ENCODE results near the gene LYL1. TPM values are rescaled to one million over a fixed set of nuclear protein-coding genes. Genes with fewer than 3 reads are reported as not detected.

The LYL1 gene
- total RNA-seq, 1 experiment from 2014 or later, result 0.59 TPM

GRCh38 chr19:13095393-13095784 is 7.3 kb downstream of the LYL1 start:
- no TSS peak for BruUV-seq (replicated peaks)
- no peaks in the 10 kb centered on the region for H3K9me3 ChIP-seq
- Mint-ChIP-seq H3K27me3 (ENCODE audit: insufficient read depth, unreplicated experiment) (peaks cover 4% of the 10 kb centered on the region), H3K4me3 (ENCODE audit: unreplicated experiment) (no peak overlapping the region), H3K27ac (ENCODE audit: unreplicated experiment) (no peak overlapping the region), H3K9me3 (ENCODE audit: unreplicated experiment) (no peaks in the 10 kb centered on the region), H3K36me3 (ENCODE audit: insufficient read depth, unreplicated experiment) (no peaks in the 10 kb centered on the region), H3K4me1 (ENCODE audit: low read depth, unreplicated experiment) (peaks cover 7% of the 10 kb centered on the region)
- ChIA-PET POLR2A (no interaction called here), CTCF (interaction anchor here (0.7 to 4.3 kb wide), 4 partner anchors 117 to 146 kb away, joined by 3 to 64 read pairs (median 20); no protein-coding TSS in a partner anchor)
- TF ChIP-seq CTCF (IDR thresholded peaks at IDR 0.05; ENCODE audit: insufficient read depth in 1 of 2, low read depth in 1 of 2, low read length in 1 of 2, severe bottlenecking in 1 of 2, unreplicated experiment in 1 of 2), result no peak
- intact Hi-C loops (cut with micrococcal nuclease; ENCODE audit: unreplicated experiment), result no loop called here
- H3K4me3 ChIP-seq (ENCODE audit: low read depth, low read length), result no peak overlapping the region
- H3K27me3 ChIP-seq (replicated peaks; ENCODE audit: control insufficient read depth, insufficient read depth, low read length), result no peaks in the 10 kb centered on the region
- no peaks in the 10 kb centered on the region for H3K4me1 ChIP-seq
- DNase-seq, result no peak
- no peaks in the 10 kb centered on the region for H3K36me3 ChIP-seq (ENCODE audit: control insufficient read depth, insufficient read depth, low read length)

- Mint-ChIP-seq H3K36me3 (ENCODE audit: insufficient read depth, unreplicated experiment) (no peaks in the 10 kb centered on the region), H3K9me3 (ENCODE audit: unreplicated experiment) (no peaks in the 10 kb centered on the region), H3K27ac (ENCODE audit: unreplicated experiment) (no peak overlapping the region), H3K27me3 (ENCODE audit: insufficient read depth, unreplicated experiment) (peaks cover 4% of the 10 kb centered on the region), H3K4me1 (ENCODE audit: low read depth, unreplicated experiment) (peaks cover 7% of the 10 kb centered on the region), H3K4me3 (ENCODE audit: unreplicated experiment) (no peak overlapping the region)
- no TSS peak for BruUV-seq (replicated peaks)
- Histone ChIP-seq H3K4me3 (ENCODE audit: low read depth, low read length) (no peak overlapping the region), H3K9me3 (no peaks in the 10 kb centered on the region), H3K4me1 (no peaks in the 10 kb centered on the region), H3K27me3 (replicated peaks; ENCODE audit: control insufficient read depth, insufficient read depth, low read length) (no peaks in the 10 kb centered on the region), H3K36me3 (ENCODE audit: control insufficient read depth, insufficient read depth, low read length) (no peaks in the 10 kb centered on the region)
- POLR2A ChIA-PET, result no interaction called here
- intact Hi-C loops (cut with micrococcal nuclease; ENCODE audit: unreplicated experiment), result loop anchor here (1.0 to 5.0 kb wide), 2 partner anchors 63 to 117 kb away; no protein-coding TSS in a partner anchor
- no peak for DNase-seq
- no peak for TF ChIP-seq CTCF (IDR thresholded peaks at IDR 0.05; ENCODE audit: insufficient read depth in 1 of 2, low read depth in 1 of 2, low read length in 1 of 2, severe bottlenecking in 1 of 2, unreplicated experiment in 1 of 2)
- CTCF ChIA-PET, result interaction anchor here (0.6 to 4.3 kb wide), 5 partner anchors 24 to 145 kb away, joined by 3 to 64 read pairs (median 6); no protein-coding TSS in a partner anchor
Measured at GRCh38 chr19:13094771-13095392, 7.8 kb downstream of the LYL1 start.

GRCh38 chr19:13094106-13094504 is 8.6 kb downstream of the LYL1 start:
- Mint-ChIP-seq H3K36me3 (ENCODE audit: insufficient read depth, unreplicated experiment) (no peaks in the 10 kb centered on the region), H3K27me3 (ENCODE audit: insufficient read depth, unreplicated experiment) (peaks cover 5% of the 10 kb centered on the region), H3K27ac (ENCODE audit: unreplicated experiment) (no peak overlapping the region), H3K4me1 (ENCODE audit: low read depth, unreplicated experiment) (peaks cover 7% of the 10 kb centered on the region), H3K4me3 (ENCODE audit: unreplicated experiment) (no peak overlapping the region), H3K9me3 (ENCODE audit: unreplicated experiment) (no peaks in the 10 kb centered on the region)
- no peak overlapping the region for H3K4me3 ChIP-seq (ENCODE audit: low read depth, low read length)
- ChIA-PET POLR2A (no interaction called here), CTCF (interaction anchor here (0.6 to 4.3 kb wide), 6 partner anchors 24 to 129 kb away, joined by 3 to 64 read pairs (median 4); no protein-coding TSS in a partner anchor)
- no peaks in the 10 kb centered on the region for H3K36me3 ChIP-seq (ENCODE audit: control insufficient read depth, insufficient read depth, low read length)
- H3K27me3 ChIP-seq (replicated peaks; ENCODE audit: control insufficient read depth, insufficient read depth, low read length), result no peaks in the 10 kb centered on the region
- DNase-seq, result no peak
- intact Hi-C loops (cut with micrococcal nuclease; ENCODE audit: unreplicated experiment), result loop anchor here (1.0 to 5.0 kb wide), 2 partner anchors 62 to 116 kb away; no protein-coding TSS in a partner anchor
- TF ChIP-seq CTCF (IDR thresholded peaks at IDR 0.05; ENCODE audit: insufficient read depth in 1 of 2, low read depth in 1 of 2, low read length in 1 of 2, severe bottlenecking in 1 of 2, unreplicated experiment in 1 of 2), result no peak
- no peaks in the 10 kb centered on the region for H3K9me3 ChIP-seq
- no peaks in the 10 kb centered on the region for H3K4me1 ChIP-seq
- BruUV-seq (replicated peaks), result no TSS peak

Measured in Caco-2 (cell line).